WTC11 (cell line): ENCODE data around the gene KLHL35. TPM values are rescaled to one million over a fixed set of nuclear protein-coding genes. Genes with fewer than 3 reads are reported as not detected.

ENCODE experiments used
- ATAC-seq: fragments of 200-7000 bp; cut with Tn5 transposase; 2 replicates; pipeline ENCODE4 v1.10.0; 2021; ENCODE audit warnings: mild to moderate bottlenecking, moderate library complexity
- CTCF ChIA-PET: fragments of 300-600 bp; sonication (Branson Sonifier 250); formaldehyde crosslinking; loops from one replicate; lab custom pipeline; 2021; ENCODE audit warnings: antibody characterized with exemption; lab: Charles Lee
- POLR2A ChIA-PET: fragments of 350-600 bp; sonication (Branson Sonifier 250); formaldehyde crosslinking; loops from one replicate; lab custom pipeline; 2021; ENCODE audit warnings: antibody characterized with exemption; lab: Charles Lee
- DNase-seq: peaks from one replicate; pipeline ENCODE4 v3.0.0; 2021; ENCODE audit warnings: low spot score
- H3K27ac Mint-ChIP-seq: 2 replicates; pipeline ENCODE4 v1.8.0; 2021; ENCODE audit warnings: mixed read lengths
- H3K27me3 Mint-ChIP-seq: 2 replicates; pipeline ENCODE4 v1.8.0; 2021; ENCODE audit warnings: low read depth, mild to moderate bottlenecking, moderate library complexity, mixed read lengths
- H3K36me3 Mint-ChIP-seq: 2 replicates; pipeline ENCODE4 v1.8.0; 2021; ENCODE audit warnings: mixed read lengths
- H3K4me1 Mint-ChIP-seq: 2 replicates; pipeline ENCODE4 v1.8.0; 2022; ENCODE audit warnings: mixed read lengths
- H3K4me3 Mint-ChIP-seq: 2 replicates; pipeline ENCODE4 v1.8.0; 2021; ENCODE audit warnings: mild to moderate bottlenecking, moderate library complexity, mixed read lengths
- H3K9me3 Mint-ChIP-seq: 2 replicates; pipeline ENCODE4 v1.8.0; 2021; ENCODE audit warnings: mixed read lengths
- CDX4 ChIP-seq: fragments of 250-450 bp; sonication (Bioruptor Pico); IDR thresholded peaks from 2 replicates; pipeline ENCODE4 v1.9.0; 2021; ENCODE audit warnings: moderate library complexity, mild to moderate bottlenecking, inconsistent platforms, borderline replicate concordance
- CTCF ChIP-seq: fragments of 200-600 bp; IDR thresholded peaks from 2 replicates; pipeline ENCODE4 v1.8.0; 2022; ENCODE audit warnings: antibody characterized with exemption
- HMGA2 ChIP-seq: fragments of 250-450 bp; sonication (Bioruptor Pico); IDR thresholded peaks from 2 replicates; pipeline ENCODE4 v1.4.0; 2021; ENCODE audit warnings: mild to moderate bottlenecking, moderate library complexity
- MLX ChIP-seq: sonication (generic); formaldehyde crosslinking; IDR thresholded peaks from 2 replicates; pipeline ENCODE4 v1.8.1; 2023; ENCODE audit warnings: mild to moderate bottlenecking, missing genetic modification reagents, moderate library complexity
- MXD4 ChIP-seq: fragments of 250-450 bp; sonication (Bioruptor Pico); IDR thresholded peaks from 2 replicates; pipeline ENCODE4 v1.8.0; 2021; ENCODE audit warnings: mild to moderate bottlenecking, moderate library complexity, borderline replicate concordance
- NR1H2 ChIP-seq: sonication (generic); formaldehyde crosslinking; IDR thresholded peaks from 2 replicates; pipeline ENCODE4 v1.9.0; 2021; ENCODE audit warnings: mild to moderate bottlenecking, moderate library complexity, missing genetic modification reagents
- NR3C1 ChIP-seq: sonication (generic); formaldehyde crosslinking; conservative IDR thresholded peaks from 2 replicates; pipeline ENCODE4 v1.8.1; 2023; ENCODE audit warnings: low read depth, mild to moderate bottlenecking, missing genetic modification reagents
- OVOL2 ChIP-seq: fragments of 250-450 bp; sonication (Bioruptor Pico); IDR thresholded peaks from 2 replicates; pipeline ENCODE4 v1.9.0; 2021; ENCODE audit warnings: mild to moderate bottlenecking, borderline replicate concordance
- SMAD4 ChIP-seq: sonication (generic); formaldehyde crosslinking; IDR thresholded peaks from 2 replicates; pipeline ENCODE4 v1.8.0; 2022; ENCODE audit warnings: mild to moderate bottlenecking, missing genetic modification reagents
- ZMAT4 ChIP-seq: fragments of 250-450 bp; sonication (Bioruptor Pico); IDR thresholded peaks from 2 replicates; pipeline ENCODE4 v1.9.0; 2021; ENCODE audit warnings: mild to moderate bottlenecking
- ZNF121 ChIP-seq: sonication (generic); formaldehyde crosslinking; IDR thresholded peaks from 2 replicates; pipeline ENCODE4 v1.8.0; 2023; ENCODE audit warnings: missing genetic modification reagents
- ZNF423 ChIP-seq: fragments of 250-450 bp; sonication (Bioruptor Pico); IDR thresholded peaks from 2 replicates; pipeline ENCODE4 v2.1.2; 2022; ENCODE audit warnings: mild to moderate bottlenecking, moderate library complexity
- ZNF512 ChIP-seq: sonication (generic); formaldehyde crosslinking; IDR thresholded peaks from 2 replicates; pipeline ENCODE4 v1.8.1; 2022; ENCODE audit warnings: missing genetic modification reagents, borderline replicate concordance
- ZSCAN18 ChIP-seq: fragments of 250-450 bp; sonication (Bioruptor Pico); IDR thresholded peaks from 2 replicates; pipeline ENCODE4 v2.1.2; 2022; ENCODE audit warnings: mild to moderate bottlenecking, moderate library complexity
- total RNA-seq: library from RNA; stranded (reverse); gene quantifications from 3 replicates; pipeline ENCODE4 v1.2.3, GENCODE V29; 2021
- TF ChIP-seq, protein P1 (sequence below): sonication (generic); formaldehyde crosslinking; conservative IDR thresholded peaks from 2 replicates; pipeline ENCODE4 v1.8.1; 2023; ENCODE audit warnings: mild to moderate bottlenecking, low read depth, missing genetic modification reagents, moderate library complexity

KLHL35 gene
- total RNA-seq, 1 experiment from 2014 or later = 0.22 TPM

- ChIA-PET CTCF (interaction anchor here (0.6 to 2.7 kb wide), 8 partner anchors 10 to 136 kb away, joined by 3 to 40 read pairs (median 4); partner anchors contain the start of gene GDPD5), POLR2A (interaction anchor here (0.6 kb wide), 1 partner anchor 32 kb away, joined by 4 read pairs; no protein-coding TSS in a partner anchor)
- Mint-ChIP-seq H3K9me3 (no peaks in the 10 kb centered on the region), H3K4me3 (no peak overlapping the region), H3K4me1 (peaks cover 37% of the 10 kb centered on the region), H3K36me3 (no peaks in the 10 kb centered on the region), H3K27ac (peak overlapping the region; percentile 18; the same call in 1 of the 2 replicates), H3K27me3 (no peaks in the 10 kb centered on the region)
- ATAC-seq (peak; percentile 70), DNase-seq (peak; percentile 30)
- peak; percentile 83 for TF ChIP-seq ZNF423 (CRISPR knock-in tag)
- TF ChIP-seq, protein P1, sequence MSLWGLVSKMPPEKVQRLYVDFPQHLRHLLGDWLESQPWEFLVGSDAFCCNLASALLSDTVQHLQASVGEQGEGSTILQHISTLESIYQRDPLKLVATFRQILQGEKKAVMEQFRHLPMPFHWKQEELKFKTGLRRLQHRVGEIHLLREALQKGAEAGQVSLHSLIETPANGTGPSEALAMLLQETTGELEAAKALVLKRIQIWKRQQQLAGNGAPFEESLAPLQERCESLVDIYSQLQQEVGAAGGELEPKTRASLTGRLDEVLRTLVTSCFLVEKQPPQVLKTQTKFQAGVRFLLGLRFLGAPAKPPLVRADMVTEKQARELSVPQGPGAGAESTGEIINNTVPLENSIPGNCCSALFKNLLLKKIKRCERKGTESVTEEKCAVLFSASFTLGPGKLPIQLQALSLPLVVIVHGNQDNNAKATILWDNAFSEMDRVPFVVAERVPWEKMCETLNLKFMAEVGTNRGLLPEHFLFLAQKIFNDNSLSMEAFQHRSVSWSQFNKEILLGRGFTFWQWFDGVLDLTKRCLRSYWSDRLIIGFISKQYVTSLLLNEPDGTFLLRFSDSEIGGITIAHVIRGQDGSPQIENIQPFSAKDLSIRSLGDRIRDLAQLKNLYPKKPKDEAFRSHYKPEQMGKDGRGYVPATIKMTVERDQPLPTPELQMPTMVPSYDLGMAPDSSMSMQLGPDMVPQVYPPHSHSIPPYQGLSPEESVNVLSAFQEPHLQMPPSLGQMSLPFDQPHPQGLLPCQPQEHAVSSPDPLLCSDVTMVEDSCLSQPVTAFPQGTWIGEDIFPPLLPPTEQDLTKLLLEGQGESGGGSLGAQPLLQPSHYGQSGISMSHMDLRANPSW (CRISPR knock-in tag) = no peak
Observed at GRCh38 chr11:75462117-75462653, 29.2 kb upstream of the KLHL35 start.

- Mint-ChIP-seq H3K4me3 (no peak overlapping the region), H3K4me1 (peaks cover 29% of the 10 kb centered on the region), H3K36me3 (no peaks in the 10 kb centered on the region), H3K27ac (no peak overlapping the region), H3K27me3 (no peaks in the 10 kb centered on the region), H3K9me3 (no peaks in the 10 kb centered on the region)
- TF ChIP-seq ZMAT4 (CRISPR knock-in tag) (no peak), NR1H2 (no peak), MLX (no peak), CDX4 (CRISPR knock-in tag) (no peak), HMGA2 (CRISPR knock-in tag) (no peak), NR3C1 (CRISPR knock-in tag) (no peak), OVOL2 (CRISPR knock-in tag) (no peak), ZNF121 (CRISPR knock-in tag) (no peak), ZSCAN18 (CRISPR knock-in tag) (no peak), ZNF423 (CRISPR knock-in tag) (no peak), MXD4 (CRISPR knock-in tag) (no peak)
- POLR2A ChIA-PET = no interaction called here
- CTCF ChIA-PET = interaction anchor here (1.8 to 2.7 kb wide), 3 partner anchors 9 to 71 kb away, joined by 5 to 40 read pairs (median 11); partner anchors contain the start of gene GDPD5
- ATAC-seq = no peak
- DNase-seq = no peak
Observed at GRCh38 chr11:75461151-75461550, 28.1 kb upstream of the KLHL35 start.

GRCh38 chr11:75456596-75457183, 23.7 kb upstream of the KLHL35 start:
- Mint-ChIP-seq H3K27ac (no peak overlapping the region), H3K9me3 (no peaks in the 10 kb centered on the region), H3K4me3 (no peak overlapping the region), H3K4me1 (no peaks in the 10 kb centered on the region; the same call in 1 of the 2 replicates), H3K36me3 (no peaks in the 10 kb centered on the region), H3K27me3 (no peaks in the 10 kb centered on the region)
- ChIA-PET CTCF (interaction anchor here (1.1 to 1.8 kb wide), 3 partner anchors 8 to 75 kb away, joined by 3 to 8 read pairs (median 4); no protein-coding TSS in a partner anchor), POLR2A (no interaction called here)
- DNase-seq (no peak), ATAC-seq (peak; percentile 23; the same call in 1 of the 2 replicates)
- TF ChIP-seq ZNF512 (CRISPR knock-in tag) = no peak
- TF ChIP-seq, protein P1 (CRISPR knock-in tag) = no peak
- TF ChIP-seq SMAD4 (CRISPR knock-in tag) = no peak
- no peak for TF ChIP-seq CTCF
